Measurements from ENCODE around the gene TEX264.

TEX264 gene

GRCh38 chr3:51675201-51675611 is 4.2 kb downstream of the TEX264 start:
- peak; percentile 79 for DNase-seq

GRCh38 chr3:51676102-51676640 is 5.1 kb downstream of the TEX264 start:
- DNase-seq, result no peak

GRCh38 chr3:51677358-51677757 is 6.3 kb downstream of the TEX264 start:
- no peak for DNase-seq

- DNase-seq, result no peak
Observed at GRCh38 chr3:51678186-51678585, 7.1 kb downstream of the TEX264 start.

GRCh38 chr3:51678641-51679040 is 7.6 kb downstream of the TEX264 start:
- DNase-seq, result no peak

GRCh38 chr3:51679318-51679717 is 8.3 kb downstream of the TEX264 start:
- no peak for DNase-seq

- DNase-seq, result no peak
Observed at GRCh38 chr3:51679777-51680176, 8.7 kb downstream of the TEX264 start.

- DNase-seq, result no peak
Observed at GRCh38 chr3:51680196-51680595, 9.1 kb downstream of the TEX264 start.

- DNase-seq, result no peak
Observed at GRCh38 chr3:51680663-51681230, 9.7 kb downstream of the TEX264 start.

GRCh38 chr3:51681453-51681852 is 10.4 kb downstream of the TEX264 start:
- DNase-seq, result peak; percentile 77

GRCh38 chr3:51682079-51682478 is 11.0 kb downstream of the TEX264 start:
- DNase-seq, result peak; percentile 72

- no peak for DNase-seq
Observed at GRCh38 chr3:51682526-51682925, 11.5 kb downstream of the TEX264 start.

- DNase-seq, result no peak
Observed at GRCh38 chr3:51683566-51683965, 12.5 kb downstream of the TEX264 start.

- DNase-seq, result no peak
Observed at GRCh38 chr3:51684971-51685751, 14.1 kb downstream of the TEX264 start.

- DNase-seq, result no peak
Observed at GRCh38 chr3:51686056-51686455, 15.0 kb downstream of the TEX264 start.

- DNase-seq, result peak; percentile 90
Observed at GRCh38 chr3:51686512-51687215, 15.6 kb downstream of the TEX264 start.

- no peak for DNase-seq
Observed at GRCh38 chr3:51687431-51688205, 16.6 kb downstream of the TEX264 start.

GRCh38 chr3:51688206-51688600 is 17.2 kb downstream of the TEX264 start:
- DNase-seq, result no peak

GRCh38 chr3:51691021-51691420 is 20.0 kb downstream of the TEX264 start:
- no peak for DNase-seq

- DNase-seq, result no peak
Observed at GRCh38 chr3:51691949-51692348, 20.9 kb downstream of the TEX264 start.

GRCh38 chr3:51692980-51693395 is 21.9 kb downstream of the TEX264 start:
- DNase-seq, result no peak

- no peak for DNase-seq
Observed at GRCh38 chr3:51696954-51697353, 25.9 kb downstream of the TEX264 start.

GRCh38 chr3:51698209-51698608 is 27.2 kb downstream of the TEX264 start:
- no peak for DNase-seq
